Tibial nerve (tissue), 4 donors: ENCODE measurements around the gene RANBP9. TPM values are rescaled to one million over a fixed set of nuclear protein-coding genes. Genes with fewer than 3 reads are reported as not detected.

ENCODE experiments used
- DNase-seq, 2 donors: peaks; one replicate each; pipeline ENCODE4 v3.0.0-alpha.2; 2019; ENCODE audit warnings: low spot score in 2 of 2
- H3K27ac ChIP-seq, 4 donors: fragments of 200-600 bp; sonication (generic) in 3 of 4; one replicate each; pipeline ENCODE4 v1.5.1; 2017 to 2019; ENCODE audit warnings: mild to moderate bottlenecking in 1 of 4
- H3K27me3 ChIP-seq, 2 donors: fragments of 200-600 bp; sonication (generic) in 1 of 2; one replicate each; pipeline versions ENCODE4 v1.5.1 to v1.6.0; 2017 to 2019
- H3K36me3 ChIP-seq, 3 donors: fragments of 200-600 bp; sonication (generic); one replicate each; pipeline ENCODE4 v1.5.1; 2018 to 2019
- H3K4me1 ChIP-seq, 4 donors: fragments of 200-600 bp; sonication (generic) in 3 of 4; one replicate each; pipeline ENCODE4 v1.5.1; 2017 to 2019
- H3K4me3 ChIP-seq, 4 donors: fragments of 200-600 bp; sonication (generic) in 3 of 4; one replicate each; pipeline ENCODE4 v1.5.1; 2017 to 2019; ENCODE audit warnings: mild to moderate bottlenecking in 1 of 4, moderate library complexity in 1 of 4
- H3K9me3 ChIP-seq, 4 donors: fragments of 200-600 bp; sonication (generic) in 3 of 4; one replicate each; pipeline ENCODE4 v1.5.1; 2017 to 2019
- EP300 ChIP-seq, 2 donors: sonication (generic); formaldehyde crosslinking; IDR thresholded peaks; one replicate each; pipeline ENCODE4 v1.6.1; 2017; ENCODE audit warnings: antibody characterized with exemption in 2 of 2, mild to moderate bottlenecking in 1 of 2
- POLR2A ChIP-seq, 2 donors: fragments of 450-650 bp; IDR thresholded peaks; one replicate each; pipeline ENCODE4 v1.6.1; 2017; ENCODE audit warnings: antibody characterized with exemption in 2 of 2, mild to moderate bottlenecking in 2 of 2, moderate library complexity in 2 of 2
- WGBS, 2 donors: methylation state at CpG; one replicate each; pipeline ENCODE4 v1.1.5; 2018; 5-methylcytosine and 5-hydroxymethylcytosine counted together
- total RNA-seq, 4 donors: library from RNA; depleted of rRNA; stranded (reverse); fragments of >200 nt; gene quantifications; one replicate each; pipeline ENCODE4 v1.1.0, GENCODE V29; 2016
- TF ChIP-seq, protein P1 (sequence below), 5 experiments: fragments of 200-600 bp in 3 of 5; fragments of 450-650 bp in 2 of 5; sonication (generic) in 3 of 5; IDR thresholded peaks; one replicate each; pipeline ENCODE4 v1.5.1; 2016 to 2019; ENCODE audit warnings: antibody characterized with exemption in 5 of 5, mild to moderate bottlenecking in 3 of 5, moderate library complexity in 2 of 5

Gene RANBP9
- total RNA-seq, 4 donors from 2014 or later: 28.5 to 38.4 (median 37.7) TPM

DNA sequence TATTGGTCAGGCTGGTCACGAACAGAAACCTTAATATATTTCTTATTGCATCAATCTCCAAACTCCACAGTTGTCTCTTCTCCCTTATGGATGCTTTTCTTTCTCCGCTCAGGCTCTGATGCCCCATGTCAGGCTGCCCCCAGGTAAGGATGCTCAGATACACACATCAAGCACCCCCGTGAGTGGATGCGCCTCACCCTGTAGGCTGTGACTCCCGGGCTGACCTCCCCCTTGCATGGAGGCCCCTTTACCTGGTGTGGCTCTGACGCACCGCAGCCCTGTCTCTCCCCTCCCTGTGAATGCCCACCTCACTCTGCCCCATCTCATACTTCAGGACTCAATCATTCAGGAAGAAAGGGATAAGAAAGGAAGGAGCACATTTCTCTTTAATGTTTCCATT lies 19.1 kb upstream of the RANBP9 start:
- DNase-seq: no peak
- Histone ChIP-seq H3K9me3 (no peaks in the 10 kb centered on the region), H3K4me1 (peaks cover 0 to 16% (median 0%) of the 10 kb centered on the region in 4 donors), H3K36me3 (no peaks in the 10 kb centered on the region), H3K27me3 (no peaks in the 10 kb centered on the region), H3K27ac (no peak overlapping the region), H3K4me3 (no peak overlapping the region)
- WGBS, 2 donors: 91 to 92% methylated on average over 7 of the region's 7 CpGs
- TF ChIP-seq POLR2A (IDR thresholded peaks at IDR 0.05) (no peak), EP300 (IDR thresholded peaks at IDR 0.05) (no peak)
- TF ChIP-seq, protein P1, sequence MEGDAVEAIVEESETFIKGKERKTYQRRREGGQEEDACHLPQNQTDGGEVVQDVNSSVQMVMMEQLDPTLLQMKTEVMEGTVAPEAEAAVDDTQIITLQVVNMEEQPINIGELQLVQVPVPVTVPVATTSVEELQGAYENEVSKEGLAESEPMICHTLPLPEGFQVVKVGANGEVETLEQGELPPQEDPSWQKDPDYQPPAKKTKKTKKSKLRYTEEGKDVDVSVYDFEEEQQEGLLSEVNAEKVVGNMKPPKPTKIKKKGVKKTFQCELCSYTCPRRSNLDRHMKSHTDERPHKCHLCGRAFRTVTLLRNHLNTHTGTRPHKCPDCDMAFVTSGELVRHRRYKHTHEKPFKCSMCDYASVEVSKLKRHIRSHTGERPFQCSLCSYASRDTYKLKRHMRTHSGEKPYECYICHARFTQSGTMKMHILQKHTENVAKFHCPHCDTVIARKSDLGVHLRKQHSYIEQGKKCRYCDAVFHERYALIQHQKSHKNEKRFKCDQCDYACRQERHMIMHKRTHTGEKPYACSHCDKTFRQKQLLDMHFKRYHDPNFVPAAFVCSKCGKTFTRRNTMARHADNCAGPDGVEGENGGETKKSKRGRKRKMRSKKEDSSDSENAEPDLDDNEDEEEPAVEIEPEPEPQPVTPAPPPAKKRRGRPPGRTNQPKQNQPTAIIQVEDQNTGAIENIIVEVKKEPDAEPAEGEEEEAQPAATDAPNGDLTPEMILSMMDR (IDR thresholded peaks at IDR 0.05): no peak

DNA sequence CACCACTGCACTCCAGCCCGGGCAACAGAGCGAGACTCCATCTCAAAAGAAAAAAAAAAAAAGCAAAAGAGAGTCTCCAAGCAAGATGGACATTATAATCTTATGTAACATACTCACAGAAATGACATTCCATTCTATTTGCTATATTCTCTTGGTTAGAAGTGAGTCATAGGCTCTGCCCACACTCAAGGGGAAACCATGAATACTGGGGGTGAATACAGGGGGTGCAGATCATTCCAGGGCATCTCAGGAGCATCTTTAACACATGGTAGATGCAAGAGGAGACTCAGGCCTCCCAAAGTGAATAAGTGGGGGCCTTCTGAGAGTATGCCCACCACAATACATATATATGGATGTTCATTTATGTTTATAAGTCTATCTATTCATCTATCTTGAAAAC lies 18.3 kb upstream of the RANBP9 start:
- Histone ChIP-seq H3K4me3 (no peak overlapping the region), H3K4me1 (peaks cover 0 to 15% (median 0%) of the 10 kb centered on the region in 4 donors), H3K9me3 (no peaks in the 10 kb centered on the region), H3K27ac (no peak overlapping the region), H3K36me3 (no peaks in the 10 kb centered on the region), H3K27me3 (no peaks in the 10 kb centered on the region)
- 88 to 90% methylated on average over 2 of the region's 2 CpGs for WGBS, 2 donors
- DNase-seq: no peak
- TF ChIP-seq, protein P1 (IDR thresholded peaks at IDR 0.05): no peak
- TF ChIP-seq POLR2A (IDR thresholded peaks at IDR 0.05): no peak

DNA sequence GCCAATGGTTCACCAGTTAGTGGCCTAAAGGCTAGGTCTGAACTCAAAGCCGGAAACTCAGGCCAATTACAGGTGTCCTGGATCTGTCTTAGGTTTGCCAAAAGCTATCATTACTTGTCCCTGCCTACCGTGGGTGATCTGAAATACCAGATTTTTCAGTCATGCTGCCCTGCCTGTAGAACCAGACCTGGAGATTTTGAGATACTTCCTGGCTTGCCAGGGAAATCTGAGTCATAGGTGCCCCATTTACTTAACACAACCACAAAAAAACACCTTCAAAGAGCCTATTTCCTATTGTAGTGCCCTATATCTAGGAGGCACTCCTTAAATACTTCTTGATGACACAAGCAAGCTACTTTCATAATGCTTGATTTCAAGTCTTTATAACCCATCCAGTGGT lies 13.9 kb upstream of the RANBP9 start:
- Histone ChIP-seq H3K4me3 (no peak overlapping the region), H3K4me1 (no peaks in the 10 kb centered on the region), H3K9me3 (no peaks in the 10 kb centered on the region), H3K27ac (no peak overlapping the region), H3K36me3 (no peaks in the 10 kb centered on the region), H3K27me3 (no peaks in the 10 kb centered on the region)
- DNase-seq: no peak
- TF ChIP-seq, protein P1 (IDR thresholded peaks at IDR 0.05): no peak
- TF ChIP-seq EP300 (IDR thresholded peaks at IDR 0.05) (no peak), POLR2A (IDR thresholded peaks at IDR 0.05) (no peak)
- WGBS, 2 donors: 80 to 91% methylated on average over 2 of the region's 2 CpGs

DNA sequence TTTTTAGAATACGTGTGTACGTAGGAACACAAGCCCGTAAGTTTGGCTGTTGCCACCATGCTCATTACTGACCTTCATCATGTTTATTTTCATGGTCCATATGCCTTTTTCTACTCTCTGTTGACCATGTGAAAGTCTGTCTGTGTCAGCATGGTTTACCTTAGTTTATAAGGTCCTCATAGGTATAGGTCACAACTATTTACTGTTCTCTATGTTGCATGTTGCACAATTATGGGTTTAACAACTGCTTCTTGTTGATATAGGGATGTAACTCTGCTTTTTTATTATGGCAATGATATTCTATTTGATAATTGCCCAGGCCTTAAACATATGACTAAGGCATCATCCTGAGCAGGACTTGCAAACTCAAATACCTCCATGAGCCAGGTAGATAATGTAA lies 13.4 kb upstream of the RANBP9 start:
- H3K9me3 ChIP-seq: no peaks in the 10 kb centered on the region
- H3K36me3 ChIP-seq: no peaks in the 10 kb centered on the region
- H3K4me1 ChIP-seq: no peaks in the 10 kb centered on the region
- DNase-seq: no peak
- no peaks in the 10 kb centered on the region for H3K27me3 ChIP-seq
- no peak overlapping the region for H3K27ac ChIP-seq
- WGBS, 2 donors: 98 to 99% methylated on average over 3 of the region's 3 CpGs
- H3K4me3 ChIP-seq: no peak overlapping the region
- TF ChIP-seq, protein P1 (IDR thresholded peaks at IDR 0.05): no peak
- no peak for TF ChIP-seq EP300 (IDR thresholded peaks at IDR 0.05)
- TF ChIP-seq POLR2A (IDR thresholded peaks at IDR 0.05): no peak

DNA sequence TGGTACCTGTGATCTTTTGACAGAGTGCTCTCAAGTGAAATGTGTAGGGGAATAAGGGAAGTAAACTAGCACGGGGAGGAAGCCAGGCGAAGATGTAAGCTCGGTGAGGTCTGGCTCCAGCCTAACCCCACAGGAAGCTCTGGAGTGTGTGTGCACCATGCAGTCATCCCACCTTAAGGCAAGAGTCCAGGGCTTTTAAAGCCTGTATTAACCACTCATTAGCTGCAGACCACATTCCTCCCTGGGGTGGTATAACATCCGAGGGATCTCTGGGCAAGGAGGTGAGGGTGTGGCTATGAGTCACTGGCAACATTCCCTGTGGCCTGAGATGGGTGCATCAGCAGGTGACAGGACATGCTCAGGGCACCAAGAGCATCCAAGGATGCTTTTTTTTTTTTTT lies 12.5 kb upstream of the RANBP9 start:
- H3K4me3 ChIP-seq: no peak overlapping the region
- DNase-seq: no peak
- H3K9me3 ChIP-seq: no peaks in the 10 kb centered on the region
- TF ChIP-seq POLR2A (IDR thresholded peaks at IDR 0.05): no peak
- TF ChIP-seq, protein P1 (IDR thresholded peaks at IDR 0.05): no peak
- TF ChIP-seq EP300 (IDR thresholded peaks at IDR 0.05): no peak
- no peaks in the 10 kb centered on the region for H3K4me1 ChIP-seq
- no peaks in the 10 kb centered on the region for H3K27me3 ChIP-seq
- no peaks in the 10 kb centered on the region for H3K36me3 ChIP-seq
- 53 to 54% methylated on average over 4 of the region's 4 CpGs for WGBS, 2 donors
- H3K27ac ChIP-seq: no peak overlapping the region
